Spleen (tissue), 7 donors: Measurements from ENCODE around the gene ANXA4.

ENCODE experiments used
- CTCF ChIP-seq, 11 experiments: fragments of 200-600 bp in 7 of 11; fragments of 450-650 bp in 4 of 11; sonication (generic) in 4 of 11; IDR thresholded peaks in 8 of 11; conservative IDR thresholded peaks in 3 of 11; 1 replicate in 7 of 11; 2 replicates in 4 of 11; pipeline versions ENCODE4 v1.4.0 to v1.8.0; 2016 to 2021; ENCODE audit warnings: antibody characterized with exemption in 11 of 11, inconsistent platforms in 4 of 11, mild to moderate bottlenecking in 1 of 11
- POLR2A ChIP-seq, 3 donors: fragments of 450-650 bp; IDR thresholded peaks; one replicate each; pipeline ENCODE4 v1.5.1; 2017; ENCODE audit warnings: antibody characterized with exemption in 3 of 3, mild to moderate bottlenecking in 1 of 3
- POLR2AphosphoS5 ChIP-seq, 3 donors: sonication (generic); formaldehyde crosslinking; IDR thresholded peaks; one replicate each; pipeline ENCODE4 v1.5.1; 2017; ENCODE audit warnings: antibody characterized with exemption in 3 of 3
- donor health status: DM: no; HTN: no; CAD: no; lungs with moderate emphysema.
- donor health status: DM: no; HTN: no; CAD: no.
- donor health status: DM: no; HTN: no; CAD: no.

- TF ChIP-seq CTCF (IDR thresholded peaks at IDR 0.05 in 8 of 11, conservative IDR thresholded peaks at IDR 0.05 in 3 of 11) (no peak), POLR2AphosphoS5 (IDR thresholded peaks at IDR 0.05) (no peak), POLR2A (IDR thresholded peaks at IDR 0.05) (no peak)
Observed at GRCh38 chr2:69786052-69786560, 44.2 kb downstream of the ANXA4 start.
